ENCODE results near the gene SLC17A4.

GRCh38 chr6:25777856-25778649 lies 23.5 kb downstream of the SLC17A4 start:
- TF ChIP-seq CTCF (IDR thresholded peaks at IDR 0.05): no peak
- no peak for TF ChIP-seq POLR2A (IDR thresholded peaks at IDR 0.05)

Data from thyroid gland (tissue), 4 donors.